DMS79 treated with DMSO at 0.1 percent for 48 hours (cell line): Measurements from ENCODE around the gene NOS1AP.

Source experiments
- DNase-seq: peaks from one replicate; lab custom pipeline; 2025; lab: John Stamatoyannopoulos, UW

The NOS1AP gene

GRCh38 chr1:162300057-162300917 lies 230.8 kb downstream of the NOS1AP start:
- DNase-seq, result peak; percentile 98

- DNase-seq, result no peak
Observed at GRCh38 chr1:162301696-162302095, 232.2 kb downstream of the NOS1AP start.

GRCh38 chr1:162302306-162303003 lies 233.0 kb downstream of the NOS1AP start:
- no peak for DNase-seq

GRCh38 chr1:162303004-162303344 lies 233.5 kb downstream of the NOS1AP start:
- no peak for DNase-seq

- no peak for DNase-seq
Observed at GRCh38 chr1:162304736-162305135, 235.2 kb downstream of the NOS1AP start.

- no peak for DNase-seq
Observed at GRCh38 chr1:162305969-162306368, 236.5 kb downstream of the NOS1AP start.

GRCh38 chr1:162310337-162310736 lies 240.8 kb downstream of the NOS1AP start:
- no peak for DNase-seq

GRCh38 chr1:162314206-162314605 lies 244.7 kb downstream of the NOS1AP start:
- DNase-seq, result no peak

- no peak for DNase-seq
Observed at GRCh38 chr1:162315673-162316072, 246.2 kb downstream of the NOS1AP start.

- no peak for DNase-seq
Observed at GRCh38 chr1:162316187-162316586, 246.7 kb downstream of the NOS1AP start.

GRCh38 chr1:162317621-162318020 lies 248.1 kb downstream of the NOS1AP start:
- DNase-seq, result no peak

- no peak for DNase-seq
Observed at GRCh38 chr1:162319493-162320175, 250.1 kb downstream of the NOS1AP start.

GRCh38 chr1:162321809-162322422 lies 252.4 kb downstream of the NOS1AP start:
- no peak for DNase-seq

- DNase-seq, result no peak
Observed at GRCh38 chr1:162323023-162323422, 253.5 kb downstream of the NOS1AP start.

- DNase-seq, result no peak
Observed at GRCh38 chr1:162324396-162324795, 254.9 kb downstream of the NOS1AP start.

- no peak for DNase-seq
Observed at GRCh38 chr1:162326559-162326958, 257.1 kb downstream of the NOS1AP start.

- no peak for DNase-seq
Observed at GRCh38 chr1:162327144-162327787, 257.8 kb downstream of the NOS1AP start.

- no peak for DNase-seq
Observed at GRCh38 chr1:162327788-162328165, 258.3 kb downstream of the NOS1AP start.

- DNase-seq, result peak; percentile 79
Observed at GRCh38 chr1:162328512-162328911, 259.0 kb downstream of the NOS1AP start.

GRCh38 chr1:162329826-162330225 lies 260.3 kb downstream of the NOS1AP start:
- no peak for DNase-seq

GRCh38 chr1:162333991-162334390 lies 264.5 kb downstream of the NOS1AP start:
- no peak for DNase-seq

- DNase-seq, result peak; percentile 16
Observed at GRCh38 chr1:162335126-162335525, 265.6 kb downstream of the NOS1AP start.
